NCI-H2029 treated with DMSO at 0.1 percent for 48 hours (cell line): Measurements from ENCODE around the gene MACROD1.
"Not testable (repeated sequence)": the region's sequence is repeated elsewhere in the genome, so short reads cannot be mapped to it uniquely, and the experiment has no call there.

Experiments used
- DNase-seq: peaks from one replicate; lab custom pipeline; 2025; lab: John Stamatoyannopoulos, UW

Gene MACROD1

DNA sequence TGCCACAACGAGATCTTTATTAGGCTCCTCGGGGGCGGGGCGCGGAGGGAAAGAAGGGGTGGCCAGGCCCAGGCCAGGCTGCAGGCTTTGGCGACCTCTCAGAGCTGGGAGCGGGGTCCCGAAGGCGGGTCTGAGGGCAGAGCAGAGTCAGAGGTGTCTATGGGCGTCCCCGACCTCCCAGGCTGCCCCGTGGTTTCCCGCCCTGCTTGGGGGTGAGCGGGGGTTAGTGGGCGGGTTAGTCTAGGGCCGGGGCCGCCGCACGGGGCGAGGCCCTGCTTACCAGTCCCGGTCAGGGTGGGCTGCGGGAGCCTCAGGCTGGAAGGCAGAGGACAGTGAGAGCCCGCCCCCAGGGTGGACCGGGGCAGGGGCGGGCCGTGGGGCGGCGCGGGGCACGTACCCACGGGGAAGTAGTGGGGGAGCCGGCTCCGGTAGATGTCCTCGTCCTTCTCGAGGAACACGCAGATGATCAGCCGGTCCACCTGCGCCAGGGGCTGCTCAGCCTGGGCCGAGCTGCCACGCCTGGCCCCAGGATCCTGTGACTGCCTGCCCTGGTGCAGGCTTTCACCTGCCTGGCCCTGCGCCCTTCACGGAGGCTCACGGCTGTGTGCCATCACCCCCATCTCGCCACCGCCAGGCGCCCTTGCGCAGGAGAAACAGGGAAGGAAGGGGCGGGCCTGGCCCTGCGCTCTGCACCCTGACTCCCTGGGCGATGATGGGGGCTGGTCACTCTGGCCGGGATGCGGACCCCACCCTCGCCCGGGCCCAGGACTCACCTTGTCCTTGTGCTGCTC lies 167.2 kb downstream of the MACROD1 start:
- no peak for DNase-seq

DNA sequence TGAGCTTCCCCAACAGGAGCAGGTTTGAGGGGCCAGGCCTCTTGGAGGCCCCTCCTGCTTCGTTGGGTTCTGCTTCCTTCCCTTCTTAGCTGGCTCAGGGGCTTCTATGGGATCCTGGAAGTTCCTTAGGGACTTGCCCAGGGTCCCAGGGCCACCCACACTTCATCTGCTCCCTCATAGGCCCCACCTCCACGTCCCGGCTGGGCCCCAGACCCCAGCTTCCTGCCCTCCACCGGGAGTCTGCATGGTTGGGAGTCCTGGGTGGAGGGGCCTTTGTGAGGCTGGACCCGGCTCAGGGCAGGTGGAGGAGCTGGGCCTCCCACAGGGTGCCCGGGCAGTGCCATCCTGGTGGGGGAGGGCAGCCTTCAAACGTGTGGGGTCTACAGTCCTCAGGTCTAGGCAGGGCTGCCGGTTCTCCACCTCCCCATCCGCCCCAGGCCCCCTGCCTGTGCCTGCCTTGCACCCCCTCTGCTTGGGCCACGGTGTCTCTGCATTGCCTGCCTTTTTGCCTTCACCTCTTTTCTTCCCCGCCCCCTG lies 168.0 kb downstream of the MACROD1 start:
- DNase-seq: no peak

DNA sequence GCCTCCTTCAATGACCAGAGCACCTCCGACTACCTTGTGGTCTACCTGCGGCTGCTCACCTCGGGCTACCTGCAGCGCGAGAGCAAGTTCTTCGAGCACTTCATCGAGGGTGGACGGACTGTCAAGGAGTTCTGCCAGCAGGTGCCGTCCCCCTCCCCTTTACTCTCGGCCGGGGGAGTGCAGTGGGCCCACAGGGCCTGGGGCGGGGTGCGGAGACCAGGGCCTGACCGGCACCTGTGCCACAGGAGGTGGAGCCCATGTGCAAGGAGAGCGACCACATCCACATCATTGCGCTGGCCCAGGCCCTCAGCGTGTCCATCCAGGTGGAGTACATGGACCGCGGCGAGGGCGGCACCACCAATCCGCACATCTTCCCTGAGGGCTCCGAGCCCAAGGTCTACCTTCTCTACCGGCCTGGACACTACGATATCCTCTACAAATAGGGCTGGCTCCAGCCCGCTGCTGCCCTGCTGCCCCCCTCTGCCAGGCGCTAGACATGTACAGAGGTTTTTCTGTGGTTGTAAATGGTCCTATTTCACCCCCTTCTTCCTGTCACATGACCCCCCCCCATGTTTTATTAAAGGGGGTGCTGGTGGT lies 168.7 kb downstream of the MACROD1 start:
- DNase-seq: no peak

DNA sequence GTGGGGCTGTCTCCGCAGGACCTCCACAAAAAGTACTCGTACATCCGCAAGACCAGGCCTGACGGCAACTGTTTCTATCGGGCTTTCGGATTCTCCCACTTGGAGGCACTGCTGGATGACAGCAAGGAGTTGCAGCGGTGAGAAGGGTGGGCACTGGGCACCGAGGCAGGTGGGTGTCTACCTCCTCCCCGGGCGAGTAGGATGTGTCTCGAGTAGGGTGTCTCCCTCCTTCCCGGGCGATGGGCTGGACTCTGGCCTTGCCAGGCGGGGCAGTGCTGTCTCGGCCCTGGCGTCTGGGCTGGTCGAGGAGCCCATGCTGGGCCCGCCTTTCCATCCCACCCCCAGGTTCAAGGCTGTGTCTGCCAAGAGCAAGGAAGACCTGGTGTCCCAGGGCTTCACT lies 169.4 kb downstream of the MACROD1 start:
- no peak for DNase-seq

DNA sequence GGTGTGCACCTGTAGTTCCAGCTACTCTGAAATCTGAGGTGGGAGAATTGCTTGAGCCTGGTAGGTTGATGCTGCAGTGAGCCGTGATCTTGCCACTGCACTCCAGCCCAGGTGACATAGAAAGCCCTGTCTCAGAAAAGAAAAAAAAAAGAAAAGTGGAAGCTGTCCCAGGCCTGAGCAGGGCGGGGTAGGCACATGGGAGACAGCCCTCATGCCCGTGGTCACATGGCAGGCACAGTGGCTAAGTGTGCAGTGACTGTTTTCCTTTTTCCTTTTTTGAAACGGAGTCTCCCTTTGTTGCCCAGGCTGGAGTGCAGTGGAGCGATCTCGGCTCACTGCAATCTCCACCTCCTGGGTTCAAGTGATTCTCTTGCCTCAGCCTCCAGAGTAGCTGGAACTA lies 171.9 kb downstream of the MACROD1 start:
- DNase-seq: no peak

DNA sequence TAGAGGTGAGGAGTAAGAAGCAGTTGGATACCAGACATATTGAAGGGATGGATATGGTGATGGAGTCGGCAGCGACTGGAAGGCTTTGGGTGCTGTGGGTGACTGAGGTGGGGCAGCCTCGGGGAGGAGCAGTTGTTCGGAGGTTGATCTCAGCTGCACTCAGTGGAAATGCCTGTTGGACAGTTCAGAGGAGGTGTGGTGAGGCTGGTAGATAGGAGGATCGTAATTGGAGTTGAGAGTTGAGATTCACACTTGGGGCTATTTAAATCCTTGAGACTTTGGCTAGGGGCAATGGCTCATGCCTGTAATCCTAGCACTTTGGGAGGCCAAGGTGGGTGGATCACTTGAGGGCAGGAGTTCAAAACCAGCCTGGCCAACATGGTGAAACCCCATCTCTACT lies 172.8 kb downstream of the MACROD1 start:
- no peak for DNase-seq

DNA sequence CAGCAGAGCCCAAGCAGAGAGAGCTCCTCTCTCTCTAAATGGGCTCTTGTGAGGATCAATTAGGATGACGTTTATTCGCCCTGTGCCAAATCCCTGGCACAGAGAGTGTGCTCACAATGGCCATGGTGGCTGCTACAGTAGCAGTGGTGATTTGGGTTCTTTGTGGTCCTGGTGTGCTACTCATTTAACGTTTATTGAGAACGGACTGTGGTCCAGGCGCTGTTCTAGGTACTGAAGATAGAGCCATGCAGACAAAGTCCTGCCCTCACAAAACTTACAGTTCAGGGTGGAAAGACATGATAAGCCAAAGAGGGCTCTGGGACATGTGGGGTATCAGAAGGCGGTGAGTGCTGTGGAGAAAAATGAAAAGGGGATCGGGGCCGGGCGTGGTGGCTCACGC lies 174.4 kb downstream of the MACROD1 start:
- no peak for DNase-seq

DNA sequence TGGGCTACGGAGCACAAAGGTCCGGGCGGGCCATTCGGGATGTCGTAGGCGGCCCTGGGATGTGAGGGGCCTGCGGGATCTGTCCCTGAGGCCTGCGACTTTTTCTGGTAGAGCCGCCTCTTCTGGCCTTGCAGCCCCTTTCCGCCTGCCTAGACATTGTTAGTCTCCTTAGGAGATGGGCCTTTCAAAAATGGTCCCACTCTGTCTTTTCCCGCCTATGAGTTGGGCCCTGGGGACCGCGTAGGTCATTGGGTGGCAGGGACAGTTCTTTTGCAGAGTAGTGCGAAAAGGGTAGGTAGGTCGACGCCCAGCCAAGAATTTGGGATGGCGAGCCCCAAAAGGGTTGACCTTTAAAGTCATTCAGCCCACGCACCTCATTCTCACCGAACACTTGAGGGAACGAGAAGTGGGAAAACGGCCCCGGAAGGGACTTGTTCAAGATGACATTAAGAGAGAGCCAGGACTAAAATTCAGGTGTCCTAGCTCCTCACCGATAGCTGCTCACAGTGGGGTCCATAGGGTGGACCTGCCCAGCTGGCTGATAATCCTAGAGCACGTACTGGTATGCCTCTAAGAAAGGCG lies 178.9 kb downstream of the MACROD1 start:
- no peak for DNase-seq

DNA sequence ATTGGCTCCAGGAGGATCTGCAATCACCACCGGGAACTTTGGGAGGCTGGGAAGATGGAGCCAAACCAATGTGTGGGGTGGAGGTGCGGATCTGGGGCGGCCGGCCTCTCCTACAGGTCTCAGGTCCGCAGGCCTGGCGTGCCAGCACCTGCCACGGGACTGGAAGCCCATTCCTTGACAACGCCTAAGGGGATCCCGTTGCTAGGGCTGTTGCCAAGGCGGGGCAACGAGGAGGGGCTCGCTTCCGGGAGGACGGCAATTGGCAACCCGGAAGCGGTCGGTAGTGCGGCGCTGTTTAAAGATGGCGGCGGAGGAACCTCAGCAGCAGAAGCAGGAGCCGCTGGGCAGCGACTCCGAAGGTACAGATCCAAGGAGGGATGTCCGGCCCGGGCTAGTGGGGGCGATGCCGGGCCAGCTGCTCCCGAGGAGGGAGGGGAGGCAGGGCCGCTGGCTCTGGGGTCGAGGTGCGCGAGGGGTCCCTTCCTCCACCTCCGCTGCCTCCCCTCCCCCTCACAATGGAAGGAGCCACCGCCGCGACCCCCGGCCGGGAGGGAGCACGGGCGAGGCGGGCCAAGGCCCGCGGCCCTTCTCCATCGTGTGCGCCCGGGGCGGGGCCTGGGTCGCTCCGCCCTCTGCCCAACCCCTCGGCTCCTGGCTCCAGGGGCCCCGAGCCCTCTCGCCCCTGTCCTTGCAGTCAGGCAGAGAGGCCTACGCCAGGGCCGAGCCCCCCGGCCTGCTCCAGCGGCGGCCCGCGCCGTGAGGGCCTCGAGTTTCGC lies 179.6 kb downstream of the MACROD1 start, which contains the start of gene OTUB1:
TSS of gene OTUB1 (plus strand) at position 283 of the 776 bp plus-strand sequence. CDS start at position 302, 19 bp downstream.
- DNase-seq: peak; percentile 76

DNA sequence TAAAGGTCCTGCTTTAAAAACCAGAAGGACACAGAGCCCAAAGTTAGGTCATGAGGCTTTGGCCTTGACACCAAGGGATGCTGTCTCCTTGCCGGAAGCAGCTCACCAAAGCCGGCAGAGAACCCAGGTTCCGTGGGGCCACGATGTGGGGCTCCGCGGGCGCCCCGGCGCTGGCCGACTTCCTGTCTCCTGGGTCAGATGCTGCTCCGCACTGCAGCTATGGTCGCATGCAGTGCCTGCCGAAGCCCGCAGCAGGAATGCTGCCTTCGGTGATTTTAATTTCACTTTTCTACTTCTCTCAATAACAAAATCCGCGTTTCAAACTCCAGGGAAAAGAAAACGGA lies 180.1 kb downstream of the MACROD1 start:
- DNase-seq: no peak

DNA sequence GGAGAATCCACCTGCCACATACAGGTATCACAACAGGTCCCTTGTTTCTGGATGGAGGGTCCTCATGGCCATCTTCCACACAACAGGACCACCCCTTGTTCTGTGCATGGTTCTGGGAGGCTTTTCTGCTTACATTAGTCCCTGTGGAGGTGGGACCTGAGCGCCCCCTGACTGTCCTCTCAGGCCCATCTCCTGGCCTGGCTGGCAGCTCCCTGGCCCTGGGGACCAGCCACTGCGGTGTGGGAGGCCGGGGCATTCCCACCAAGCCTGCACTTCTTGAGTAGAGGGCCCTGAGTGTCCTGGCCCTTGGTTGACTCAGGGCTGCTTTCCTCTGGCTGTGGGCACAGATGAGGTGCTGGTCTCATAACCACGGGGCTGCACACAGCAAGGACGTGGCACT lies 186.5 kb downstream of the MACROD1 start:
- DNase-seq: no peak

DNA sequence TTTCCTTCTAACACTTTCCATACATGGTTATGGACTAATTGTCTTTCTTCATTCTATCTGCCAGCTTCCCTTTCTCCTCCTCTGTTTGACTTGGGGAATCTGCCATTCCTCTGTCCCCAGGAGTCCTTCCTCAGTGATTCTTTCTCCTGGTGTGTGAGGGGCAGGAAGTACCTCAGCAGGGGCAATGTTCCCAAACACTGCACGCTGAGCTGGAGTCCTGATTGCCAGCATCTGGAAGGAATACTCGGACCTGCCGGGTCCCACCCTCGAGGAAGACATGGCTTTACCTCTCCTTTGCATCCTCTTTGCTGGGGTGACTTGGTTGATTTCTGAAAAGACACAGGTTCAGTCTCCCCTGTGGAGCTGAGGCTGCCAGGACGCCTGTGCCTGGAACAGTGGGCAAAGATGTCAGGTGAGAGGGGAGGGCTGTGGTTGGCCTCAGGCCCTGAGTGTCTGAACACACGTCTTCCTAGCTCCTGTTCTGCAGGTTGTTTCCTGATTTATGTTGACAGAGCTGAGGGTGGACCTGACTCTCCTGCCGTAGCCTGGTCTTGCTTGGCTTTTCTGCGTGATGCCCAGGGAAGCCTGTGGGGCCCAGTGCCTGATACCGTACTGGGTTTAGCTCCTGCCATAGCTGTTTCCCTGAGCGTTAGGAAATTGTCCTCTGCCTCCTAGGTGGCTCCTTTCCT lies 187.2 kb downstream of the MACROD1 start:
- DNase-seq: no peak

DNA sequence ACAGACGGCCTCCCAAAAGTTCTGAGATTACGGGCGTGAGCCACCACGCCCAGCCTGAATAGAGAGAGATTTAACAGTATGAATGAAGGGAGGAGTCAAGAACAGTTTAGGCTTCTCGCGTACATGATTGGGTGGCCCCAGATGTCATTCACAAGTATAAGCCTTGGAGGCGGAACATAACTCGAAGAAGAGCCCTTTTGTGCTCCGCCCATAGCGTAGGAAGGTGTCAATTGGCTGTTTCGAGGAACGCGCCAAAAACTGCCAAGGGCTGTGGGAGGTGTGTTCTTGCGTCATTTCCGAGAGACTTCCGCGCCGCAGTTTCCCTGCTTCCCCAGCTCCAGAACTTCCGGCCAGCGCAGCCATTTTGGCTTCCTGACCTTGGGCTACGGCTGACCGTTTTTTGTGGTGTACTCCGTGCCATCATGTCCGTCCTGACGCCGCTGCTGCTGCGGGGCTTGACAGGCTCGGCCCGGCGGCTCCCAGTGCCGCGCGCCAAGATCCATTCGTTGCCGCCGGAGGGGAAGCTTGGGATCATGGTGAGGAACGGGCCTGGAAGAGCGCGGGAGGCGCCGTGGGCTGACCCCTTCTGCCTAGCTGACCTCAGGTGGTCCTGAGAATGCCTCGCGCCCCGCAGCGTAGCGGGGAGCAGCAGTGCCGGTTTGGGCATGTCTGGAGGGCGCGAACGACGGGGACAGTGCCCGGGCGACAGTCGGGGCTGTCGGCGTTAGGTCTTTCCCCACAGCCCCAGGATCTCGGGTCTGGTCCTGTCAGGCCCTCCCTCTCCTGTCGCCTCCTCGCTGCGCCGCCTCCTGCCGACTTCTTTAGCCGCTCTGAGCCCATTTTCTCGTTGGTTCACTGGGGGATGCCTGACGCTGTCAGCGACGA lies 191.4 kb downstream of the MACROD1 start, which contains the start of gene COX8A:
TSS of gene COX8A (plus strand) at position 362 of the 885 bp plus-strand sequence. CDS start at position 423, 61 bp downstream.
- DNase-seq: peak; percentile 97

DNA sequence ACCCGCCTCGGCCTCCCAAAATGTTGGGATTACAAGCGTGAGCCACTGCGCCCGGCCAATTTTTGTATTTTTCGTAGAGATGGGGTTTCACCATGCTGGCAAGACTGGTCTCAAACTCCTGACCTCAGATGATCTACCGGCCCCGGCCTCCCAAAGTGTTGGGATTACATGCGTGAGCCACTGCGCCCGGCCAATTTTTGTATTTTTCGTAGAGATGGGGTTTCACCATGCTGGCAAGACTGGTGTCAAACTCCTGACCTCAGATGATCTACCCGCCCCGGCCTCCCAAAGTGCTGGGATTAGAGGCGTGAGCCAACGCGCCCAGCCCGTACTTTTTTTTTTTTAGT lies 192.0 kb downstream of the MACROD1 start:
- not testable (repeated sequence) for DNase-seq

DNA sequence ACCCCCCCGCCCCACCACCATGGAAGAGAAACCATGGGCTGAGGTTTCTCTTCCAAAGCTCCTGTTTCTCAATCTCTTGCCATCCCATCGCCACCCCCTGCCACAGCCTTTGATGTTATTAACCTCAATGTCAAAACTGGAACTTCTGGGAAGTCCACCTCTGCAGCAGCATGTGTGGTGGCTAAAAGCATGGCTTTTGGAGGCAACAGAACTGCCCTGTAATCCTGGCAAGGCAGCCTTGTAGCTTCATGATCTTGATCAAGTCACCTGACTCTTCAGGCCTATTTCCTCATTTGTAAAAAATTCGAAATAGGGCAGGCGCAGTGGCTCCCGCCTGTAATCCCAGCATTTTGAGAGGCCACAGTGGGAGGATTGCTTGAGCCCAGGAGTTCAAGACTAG lies 195.0 kb downstream of the MACROD1 start:
- DNase-seq: no peak

DNA sequence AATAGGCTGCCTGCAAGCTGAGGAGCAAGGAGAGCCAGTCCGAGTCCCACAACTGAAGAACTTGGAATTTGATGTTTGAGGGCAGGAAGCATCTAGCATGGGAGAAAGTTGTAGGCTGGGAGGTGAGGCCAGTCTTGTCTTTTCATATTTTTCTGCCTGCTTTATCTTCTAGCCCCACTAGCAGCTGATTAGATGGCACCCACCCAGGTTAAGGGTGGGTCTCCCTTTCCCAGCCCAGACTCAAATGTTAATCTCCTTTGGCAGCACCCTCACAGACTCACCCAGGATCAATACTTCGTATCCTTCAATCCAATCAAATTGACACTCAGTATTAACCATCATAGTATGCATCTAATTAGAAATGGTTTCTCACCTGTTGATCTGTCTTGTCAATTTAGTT lies 196.5 kb downstream of the MACROD1 start:
- no peak for DNase-seq

DNA sequence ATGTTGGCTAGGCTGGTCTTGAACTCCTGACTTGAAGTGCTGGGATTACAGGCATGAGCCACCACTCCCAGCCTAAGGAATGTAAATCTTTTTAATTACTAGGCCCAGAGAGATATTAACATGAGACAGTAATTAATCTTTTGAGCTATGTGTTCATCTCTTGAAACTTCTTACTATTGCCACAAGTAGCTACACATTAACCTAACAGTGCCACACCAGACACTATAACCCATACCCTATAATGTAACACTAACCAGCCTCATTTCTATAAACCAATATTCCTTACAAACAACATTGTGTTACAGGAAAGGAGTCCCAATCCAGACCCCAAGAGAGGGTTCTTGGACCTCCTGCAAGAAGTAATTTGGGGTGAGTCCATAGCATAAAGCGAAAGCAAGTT lies 199.5 kb downstream of the MACROD1 start:
- DNase-seq: no peak

DNA sequence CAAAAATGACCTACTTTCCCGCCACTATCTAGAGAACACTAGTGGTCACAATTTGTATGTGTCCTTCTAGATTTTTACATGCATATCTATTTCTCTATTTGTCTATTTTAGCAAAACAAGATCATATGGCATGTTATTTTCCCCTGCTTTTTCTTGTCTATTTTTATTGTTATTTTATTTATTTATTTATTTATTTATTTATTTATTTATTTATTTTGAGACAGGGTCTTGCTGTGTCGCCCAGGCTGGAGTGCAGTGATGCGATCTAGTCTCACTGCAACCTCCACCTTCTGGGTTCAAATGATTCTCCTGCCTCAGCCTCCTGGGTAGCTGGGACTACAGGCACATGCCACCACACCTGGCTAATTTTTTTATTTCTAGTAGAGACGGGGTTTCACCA lies 202.0 kb downstream of the MACROD1 start:
- DNase-seq: not testable (repeated sequence)

DNA sequence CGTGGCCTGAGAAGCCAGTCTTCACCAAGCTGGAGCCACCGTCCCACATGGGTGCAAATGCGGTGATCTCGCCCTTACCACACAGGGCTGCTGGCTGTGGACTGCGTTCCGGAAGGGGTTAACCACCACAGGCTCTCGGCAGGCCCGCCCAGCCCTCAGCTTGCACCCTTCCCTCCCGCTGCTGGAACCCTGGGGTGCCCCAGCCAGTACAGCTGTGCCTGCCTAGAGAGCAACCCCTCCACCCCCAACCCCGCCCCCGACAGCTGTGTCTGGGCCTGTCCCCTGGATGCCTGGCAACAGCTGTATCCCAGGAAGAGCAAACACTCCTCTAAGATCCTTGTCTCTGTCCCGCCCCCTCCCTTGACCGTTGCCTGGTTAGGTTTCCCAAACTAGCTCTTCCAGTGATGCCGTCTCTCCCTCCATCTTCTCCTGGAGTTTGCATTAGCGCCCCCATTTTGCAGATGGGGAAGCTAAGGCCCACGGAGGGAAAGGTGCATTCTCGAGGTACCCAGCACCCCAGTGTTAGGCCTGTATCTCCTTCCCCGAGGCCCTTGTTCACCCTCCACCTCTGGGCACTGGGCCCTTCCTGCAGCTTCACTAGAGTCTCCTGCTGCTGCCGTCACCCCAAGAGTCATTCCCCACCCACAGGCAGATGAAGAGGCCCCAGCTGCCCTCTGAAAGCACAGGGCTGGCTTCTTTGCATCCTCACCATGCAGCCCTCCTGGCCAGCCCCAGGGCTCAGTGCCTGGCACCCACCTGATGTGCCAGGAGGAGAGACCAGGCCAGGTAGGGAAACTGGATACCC lies 204.1 kb downstream of the MACROD1 start:
- DNase-seq: peak; percentile 13

DNA sequence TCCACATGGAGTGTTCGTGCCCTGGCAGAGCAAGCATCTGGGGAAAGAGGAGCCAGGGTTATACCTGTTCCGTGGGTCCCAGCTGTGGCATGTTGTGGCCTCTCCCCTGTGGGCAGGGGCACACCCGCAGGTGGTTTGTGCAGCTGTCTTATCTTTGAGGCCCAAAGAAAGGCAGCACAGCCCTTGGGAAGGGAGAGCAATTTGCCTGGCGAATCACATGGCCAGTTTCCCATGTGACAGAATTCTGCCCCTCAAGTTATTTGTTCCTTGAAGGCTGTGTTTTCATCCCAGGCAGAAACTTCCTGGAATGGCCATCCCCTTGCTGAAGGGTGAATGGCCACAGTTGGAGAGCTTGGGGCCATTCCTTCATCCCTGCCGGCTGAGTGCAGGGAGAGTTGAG lies 207.9 kb downstream of the MACROD1 start:
- DNase-seq: no peak
